ENCODE data around the gene F2RL2.
A peak's percentile ranks its signal among the peaks of the same experiment; 100 is the strongest.

F2RL2 gene

DNA sequence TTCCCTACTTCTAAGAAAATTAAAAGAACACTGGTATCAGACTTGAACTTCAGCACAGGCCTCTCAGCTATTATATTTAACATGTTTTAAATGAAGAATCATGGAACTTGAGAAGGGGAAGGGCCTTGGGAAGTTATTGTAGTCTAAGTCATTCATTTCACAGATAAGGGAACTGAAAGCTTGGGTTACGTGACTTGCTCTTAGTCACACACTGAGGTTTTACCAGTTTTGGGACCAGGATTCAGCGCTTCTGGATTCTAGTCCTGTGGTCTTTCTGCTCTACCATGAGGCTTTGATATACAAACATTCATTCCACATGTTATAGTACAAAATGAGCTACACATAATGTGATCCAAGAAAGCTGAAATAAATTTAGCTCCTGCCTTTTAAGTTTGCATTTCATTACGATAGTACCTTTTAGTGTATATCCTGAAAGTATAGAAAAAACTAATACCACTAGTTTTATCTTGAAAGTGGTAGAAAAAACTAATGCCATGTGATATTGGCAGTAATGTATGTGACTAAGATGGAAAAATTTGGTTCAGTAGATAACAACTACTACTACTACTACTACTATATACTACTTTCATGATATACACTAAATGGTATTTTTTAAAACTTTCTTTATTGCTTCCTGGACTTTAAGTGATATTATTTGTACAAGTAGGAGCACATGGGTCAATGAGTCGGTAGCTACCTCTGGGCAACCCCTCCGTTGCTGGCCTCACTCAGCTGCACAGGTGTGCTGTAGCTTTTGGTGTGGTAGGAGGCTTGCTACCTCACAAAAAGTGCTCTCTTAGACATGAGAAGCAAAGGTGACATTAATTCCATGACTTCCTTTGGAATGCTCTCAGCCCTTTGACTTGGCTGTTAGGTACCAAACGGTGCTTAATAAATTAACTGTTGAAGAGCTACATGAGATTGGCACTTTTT, 40.7 kb downstream of the F2RL2 start:
- peak; percentile 47 for DNase-seq

- no peak for DNase-seq
Measured at GRCh38 chr5:76580981-76581380, 42.2 kb downstream of the F2RL2 start.

DNA sequence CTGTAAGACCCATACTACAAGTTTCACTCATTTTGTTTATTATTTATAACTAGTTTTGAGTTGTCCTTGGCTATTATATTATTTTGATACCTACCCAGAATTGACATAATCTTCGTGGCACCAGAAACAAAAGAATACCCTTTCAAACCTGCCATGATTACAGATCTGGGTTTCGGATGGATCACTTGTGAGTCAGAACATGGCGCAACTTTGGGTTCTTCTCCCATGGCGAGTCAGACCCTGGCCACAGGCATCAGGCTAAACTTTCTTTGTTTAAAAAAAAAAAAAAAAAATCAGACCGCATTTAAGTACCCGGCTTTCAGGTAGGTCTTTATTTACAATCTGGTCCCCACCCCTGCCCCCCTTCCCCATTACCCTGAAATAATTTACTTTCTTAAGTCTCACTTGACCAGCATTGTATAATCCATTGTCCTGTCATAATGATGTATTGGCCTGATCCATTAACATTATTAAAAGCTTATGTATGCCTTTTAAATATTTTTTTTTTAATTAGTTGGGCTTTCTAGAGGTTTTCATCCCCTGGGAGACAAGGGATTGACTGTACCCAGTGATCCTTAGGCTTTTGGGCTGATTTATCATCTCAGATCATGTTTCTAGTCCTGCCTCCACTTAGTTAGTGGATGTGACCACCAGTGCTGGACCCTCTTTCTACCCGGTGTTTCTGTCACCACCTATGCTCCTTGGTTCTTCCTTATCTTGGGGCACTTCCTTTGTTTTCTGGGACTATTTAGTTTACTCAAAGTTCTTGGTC, 43.9 kb downstream of the F2RL2 start:
- DNase-seq = peak; percentile 25

- no peak for DNase-seq
Measured at GRCh38 chr5:76576996-76577395, 46.2 kb downstream of the F2RL2 start.

DNA sequence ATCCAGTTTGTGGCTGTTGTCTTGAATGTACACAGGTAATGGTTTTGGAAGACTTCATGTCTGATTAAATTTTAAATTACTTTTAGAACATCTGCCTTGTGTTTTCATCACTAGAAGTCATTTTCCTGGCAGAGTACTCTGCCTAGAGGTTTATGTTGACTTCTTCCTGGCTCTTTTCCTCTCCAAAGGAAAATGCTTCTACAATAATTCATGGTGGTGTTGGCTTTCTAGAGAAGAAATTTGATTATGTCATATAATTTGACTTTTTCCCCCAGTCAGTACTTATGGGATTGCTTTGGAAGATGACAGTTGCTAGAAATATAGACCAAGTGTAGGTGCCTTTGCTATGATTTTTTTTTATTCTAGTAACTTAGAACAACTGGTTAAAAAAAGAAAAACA, 46.8 kb downstream of the F2RL2 start:
- no peak for DNase-seq

DNA sequence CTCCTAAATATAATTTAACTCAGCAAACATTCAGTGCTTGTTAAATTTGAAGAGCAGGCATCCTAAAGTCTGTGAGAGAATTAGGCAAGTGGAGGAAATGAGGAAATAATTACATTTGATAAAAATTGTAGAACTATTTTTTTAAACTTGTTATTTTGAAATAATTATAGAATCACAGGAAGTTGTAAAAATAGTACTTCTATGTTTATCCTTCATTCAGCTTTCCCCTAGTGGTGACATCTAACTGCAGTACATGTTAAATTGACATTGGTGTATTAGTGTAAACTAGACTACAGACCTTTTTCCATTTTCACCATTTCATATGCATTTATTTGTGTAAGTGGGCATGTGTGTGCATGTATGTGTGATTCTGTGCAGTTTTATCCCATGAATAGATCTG, 51.6 kb downstream of the F2RL2 start:
- no peak for DNase-seq

DNA sequence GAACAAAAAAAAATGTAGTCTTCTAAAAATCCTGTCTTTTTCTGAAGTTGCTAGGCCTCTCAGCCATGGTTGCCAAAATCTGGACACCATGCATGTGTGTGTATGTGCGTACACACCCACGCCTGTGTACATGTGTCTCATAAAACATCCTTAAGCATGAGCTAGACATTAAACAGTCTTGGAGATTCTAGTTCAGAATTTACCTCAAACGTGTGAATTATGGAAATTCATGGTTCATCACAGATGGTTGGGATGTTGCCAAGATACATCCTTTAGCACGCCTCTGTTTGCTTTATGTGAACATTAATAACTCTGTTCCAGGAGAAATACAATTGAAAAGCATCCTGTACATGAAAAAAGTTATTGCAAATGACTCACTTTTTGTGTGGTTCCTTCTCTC, 53.0 kb downstream of the F2RL2 start:
- DNase-seq = no peak

Measured in stimulated activated CD4-positive, alpha-beta T cell treated with anti-CD3 and anti-CD28 coated beads, Interleukin-15, amount 100 ng/mL, for 24 hours (primary cell).